Measurements from ENCODE around the gene UST.
"Not testable (repeated sequence)": the region's sequence is repeated elsewhere in the genome, so short reads cannot be mapped to it uniquely, and the experiment has no call there.

UST gene

GRCh38 chr6:148776321-148777308, 29.8 kb downstream of the UST start:
- Histone ChIP-seq H3F3A (ENCODE audit: control insufficient read depth, insufficient read depth) (no peaks in the 10 kb centered on the region), H3K79me2 (ENCODE audit: control insufficient read depth, low read length) (no peaks in the 10 kb centered on the region), H3K4me1 (ENCODE audit: control insufficient read depth, low read length) (no peaks in the 10 kb centered on the region), H3K9me2 (replicated peaks; ENCODE audit: control insufficient read depth, low read length) (no peaks in the 10 kb centered on the region), H3K27ac (ENCODE audit: low read depth, low read length) (no peak overlapping the region), H3K9me3 (ENCODE audit: control insufficient read depth, insufficient read depth, low read length) (no peaks in the 10 kb centered on the region), H3K27me3 (ENCODE audit: control insufficient read depth, low read length) (peaks cover 21% of the 10 kb centered on the region), H3K4me3 (ENCODE audit: low read length) (no peak overlapping the region), H3K36me3 (ENCODE audit: control insufficient read depth, low read length) (no peaks in the 10 kb centered on the region), H3K4me2 (ENCODE audit: low read length) (no peak overlapping the region), H4K20me1 (ENCODE audit: control insufficient read depth, insufficient read depth, low read depth, low read length) (no peaks in the 10 kb centered on the region)
- TF ChIP-seq CTCF (IDR thresholded peaks at IDR 0.05; ENCODE audit: low read depth, low read length, poor library complexity, severe bottlenecking), result no peak
- TF ChIP-seq EZH2phosphoT487 (IDR thresholded peaks at IDR 0.05; ENCODE audit: borderline replicate concordance, low read length), result no peak

GRCh38 chr6:148779142-148779562, 32.3 kb downstream of the UST start:
- Histone ChIP-seq H4K20me1 (ENCODE audit: control insufficient read depth, insufficient read depth, low read depth, low read length) (no peaks in the 10 kb centered on the region), H3K4me1 (ENCODE audit: control insufficient read depth, low read length) (no peaks in the 10 kb centered on the region), H3K27ac (ENCODE audit: low read depth, low read length) (no peak overlapping the region), H3K79me2 (ENCODE audit: control insufficient read depth, low read length) (no peaks in the 10 kb centered on the region), H3K9me3 (ENCODE audit: control insufficient read depth, insufficient read depth, low read length) (no peaks in the 10 kb centered on the region), H3K9me2 (replicated peaks; ENCODE audit: control insufficient read depth, low read length) (no peaks in the 10 kb centered on the region), H3K36me3 (ENCODE audit: control insufficient read depth, low read length) (no peaks in the 10 kb centered on the region), H3K4me2 (ENCODE audit: low read length) (no peak overlapping the region), H3K4me3 (ENCODE audit: low read length) (no peak overlapping the region), H3K27me3 (ENCODE audit: control insufficient read depth, low read length) (peaks cover 16% of the 10 kb centered on the region), H3F3A (ENCODE audit: control insufficient read depth, insufficient read depth) (no peaks in the 10 kb centered on the region)
- TF ChIP-seq EZH2phosphoT487 (IDR thresholded peaks at IDR 0.05; ENCODE audit: borderline replicate concordance, low read length) (no peak), CTCF (IDR thresholded peaks at IDR 0.05; ENCODE audit: low read depth, low read length, poor library complexity, severe bottlenecking) (no peak)

GRCh38 chr6:148780423-148780822, 33.6 kb downstream of the UST start:
- not testable (repeated sequence) for H3K36me3 ChIP-seq (ENCODE audit: control insufficient read depth, low read length)

GRCh38 chr6:148780918-148781436, 34.1 kb downstream of the UST start:
- Histone ChIP-seq H3F3A (ENCODE audit: control insufficient read depth, insufficient read depth) (no peaks in the 10 kb centered on the region), H3K79me2 (ENCODE audit: control insufficient read depth, low read length) (no peaks in the 10 kb centered on the region), H3K36me3 (ENCODE audit: control insufficient read depth, low read length) (no peaks in the 10 kb centered on the region), H3K27me3 (ENCODE audit: control insufficient read depth, low read length) (peaks cover 14% of the 10 kb centered on the region), H3K9me3 (ENCODE audit: control insufficient read depth, insufficient read depth, low read length) (no peaks in the 10 kb centered on the region), H3K9me2 (replicated peaks; ENCODE audit: control insufficient read depth, low read length) (no peaks in the 10 kb centered on the region), H3K4me1 (ENCODE audit: control insufficient read depth, low read length) (no peaks in the 10 kb centered on the region), H3K27ac (ENCODE audit: low read depth, low read length) (no peak overlapping the region), H3K4me2 (ENCODE audit: low read length) (no peak overlapping the region), H4K20me1 (ENCODE audit: control insufficient read depth, insufficient read depth, low read depth, low read length) (no peaks in the 10 kb centered on the region), H3K4me3 (ENCODE audit: low read length) (no peak overlapping the region)
- TF ChIP-seq EZH2phosphoT487 (IDR thresholded peaks at IDR 0.05; ENCODE audit: borderline replicate concordance, low read length) (no peak), CTCF (IDR thresholded peaks at IDR 0.05; ENCODE audit: low read depth, low read length, poor library complexity, severe bottlenecking) (no peak)

More at GRCh38 chr6:148780423-148780822, 33.6 kb downstream of the UST start:
- H3K9me3 ChIP-seq (ENCODE audit: control insufficient read depth, insufficient read depth, low read length); H3F3A ChIP-seq (ENCODE audit: control insufficient read depth, insufficient read depth); H3K9me2 ChIP-seq (replicated peaks; ENCODE audit: control insufficient read depth, low read length); H3K79me2 ChIP-seq (ENCODE audit: control insufficient read depth, low read length); H3K4me2 ChIP-seq (ENCODE audit: low read length); H3K4me1 ChIP-seq (ENCODE audit: control insufficient read depth, low read length); H3K27ac ChIP-seq (ENCODE audit: low read depth, low read length); H3K4me3 ChIP-seq (ENCODE audit: low read length); H4K20me1 ChIP-seq (ENCODE audit: control insufficient read depth, insufficient read depth, low read depth, low read length): not testable (repeated sequence)
- peaks cover 14% of the 10 kb centered on the region for H3K27me3 ChIP-seq (ENCODE audit: control insufficient read depth, low read length)
